HAP-1 (cell line): ENCODE results near the gene ERAL1.
"Not testable (repeated sequence)": the region's sequence is repeated elsewhere in the genome, so short reads cannot be mapped to it uniquely, and the experiment has no call there.

Experiments used
- DNase-seq, 2 experiments: peaks; one replicate each; pipeline ENCODE4 v3.0.0-alpha.2; 2016 to 2020; ENCODE audit warnings: low spot score in 2 of 2
- H3K27me3 ChIP-seq: fragments of 250-450 bp; sonication (Bioruptor Pico); 2 replicates; pipeline ENCODE4 v1.5.1; 2020; ENCODE audit warnings: low read depth, mild to moderate bottlenecking, moderate library complexity
- H3K36me3 ChIP-seq: fragments of 250-450 bp; sonication (Bioruptor Pico); replicated peaks from 2 replicates; pipeline ENCODE4 v1.5.1; 2020; ENCODE audit warnings: mild to moderate bottlenecking
- H3K4me1 ChIP-seq: fragments of 250-450 bp; sonication (Bioruptor Pico); 2 replicates; pipeline ENCODE4 v1.5.1; 2020; ENCODE audit warnings: mild to moderate bottlenecking
- H3K4me3 ChIP-seq: fragments of 250-450 bp; sonication (Bioruptor Pico); 2 replicates; pipeline ENCODE4 v1.5.1; 2020; ENCODE audit warnings: mild to moderate bottlenecking, moderate library complexity
- H3K9me3 ChIP-seq: fragments of 250-450 bp; sonication (Bioruptor Pico); 2 replicates; pipeline ENCODE4 v1.5.1; 2020; ENCODE audit warnings: mild to moderate bottlenecking, moderate library complexity
- in situ Hi-C: fragments of 300-500 bp; cut with MboI; formaldehyde crosslinking; loops from 3 replicates; pipeline ENCODE4 v1.14.3; 2020; ENCODE audit warnings: low sequenced_read_pairs, inconsistent platforms, mixed read lengths

ERAL1 gene

GRCh38 chr17:28891201-28891600 lies 36.4 kb downstream of the ERAL1 start:
- in situ Hi-C loops: no loop called here
- H3K36me3 ChIP-seq: peaks cover 13% of the 10 kb centered on the region
- H3K4me1 ChIP-seq: peaks cover 6% of the 10 kb centered on the region
- DNase-seq: no peak
- H3K9me3 ChIP-seq: no peaks in the 10 kb centered on the region
- no peak overlapping the region for H3K4me3 ChIP-seq
- no peaks in the 10 kb centered on the region for H3K27me3 ChIP-seq

- no peak for DNase-seq
- H3K4me1 ChIP-seq: peaks cover 8% of the 10 kb centered on the region
- H3K4me3 ChIP-seq: no peak overlapping the region
- no peaks in the 10 kb centered on the region for H3K9me3 ChIP-seq
- H3K36me3 ChIP-seq: peaks cover 15% of the 10 kb centered on the region
- no peaks in the 10 kb centered on the region for H3K27me3 ChIP-seq
- in situ Hi-C loops: no loop called here
Observed at GRCh38 chr17:28892024-28892423, 37.2 kb downstream of the ERAL1 start.

GRCh38 chr17:28893248-28894183 lies 38.7 kb downstream of the ERAL1 start:
- H3K4me3 ChIP-seq: not testable (repeated sequence)

GRCh38 chr17:28895794-28896447 lies 41.1 kb downstream of the ERAL1 start:
- DNase-seq: no peak
- Histone ChIP-seq H3K4me3 (peak overlapping the region; percentile 95), H3K36me3 (peaks cover 33% of the 10 kb centered on the region), H3K4me1 (peaks cover 13% of the 10 kb centered on the region), H3K9me3 (no peaks in the 10 kb centered on the region), H3K27me3 (no peaks in the 10 kb centered on the region)
- in situ Hi-C loops: loop anchor here (5.0 kb wide), 1 partner anchor 51 kb away; no protein-coding TSS in a partner anchor

More at GRCh38 chr17:28893248-28894183, 38.7 kb downstream of the ERAL1 start:
- H3K27me3 ChIP-seq, in situ Hi-C loops, DNase-seq, H3K9me3 ChIP-seq: not testable (repeated sequence)
- H3K4me1 ChIP-seq: peaks cover 13% of the 10 kb centered on the region
- peaks cover 19% of the 10 kb centered on the region for H3K36me3 ChIP-seq

GRCh38 chr17:28896491-28896883 lies 41.7 kb downstream of the ERAL1 start:
- DNase-seq: peak in 1 of 2 experiments; percentile 27
- H3K4me1 ChIP-seq: peaks cover 13% of the 10 kb centered on the region
- no peaks in the 10 kb centered on the region for H3K9me3 ChIP-seq
- H3K36me3 ChIP-seq: peaks cover 28% of the 10 kb centered on the region
- H3K27me3 ChIP-seq: no peaks in the 10 kb centered on the region
- H3K4me3 ChIP-seq: peak overlapping the region; percentile 95
- in situ Hi-C loops: loop anchor here (5.0 kb wide), 1 partner anchor 51 kb away; no protein-coding TSS in a partner anchor

- Histone ChIP-seq H3K9me3 (no peaks in the 10 kb centered on the region), H3K27me3 (no peaks in the 10 kb centered on the region), H3K4me3 (peak within 1 kb of the TSS; percentile 95), H3K36me3 (peaks cover 24% of the 10 kb centered on the region), H3K4me1 (peaks cover 17% of the 10 kb centered on the region)
- in situ Hi-C loops: loop anchor here (5.0 kb wide), 1 partner anchor 50 kb away; no protein-coding TSS in a partner anchor
- peak; percentile 65 to 83 for DNase-seq
Observed at GRCh38 chr17:28896884-28897768, 42.3 kb downstream of the ERAL1 start, which contains the start of gene FLOT2. Gene FLOT2 (minus strand): TSS chr17:28897733. CDS start chr17:28897574, 159 bp downstream.

- in situ Hi-C loops: loop anchor here (5.0 kb wide), 1 partner anchor 49 kb away; no protein-coding TSS in a partner anchor
- H3K4me1 ChIP-seq: peaks cover 17% of the 10 kb centered on the region
- no peaks in the 10 kb centered on the region for H3K9me3 ChIP-seq
- no peak for DNase-seq
- H3K36me3 ChIP-seq: peaks cover 24% of the 10 kb centered on the region
- peak overlapping the region; percentile 95 for H3K4me3 ChIP-seq
- H3K27me3 ChIP-seq: no peaks in the 10 kb centered on the region
Observed at GRCh38 chr17:28897769-28898526, 43.1 kb downstream of the ERAL1 start.

- peaks cover 24% of the 10 kb centered on the region for H3K36me3 ChIP-seq
Observed at GRCh38 chr17:28898527-28898955, 43.7 kb downstream of the ERAL1 start.

GRCh38 chr17:28899212-28899815 lies 44.5 kb downstream of the ERAL1 start:
- Histone ChIP-seq H3K4me3 (no peak overlapping the region), H3K4me1 (peaks cover 21% of the 10 kb centered on the region), H3K9me3 (no peaks in the 10 kb centered on the region), H3K27me3 (no peaks in the 10 kb centered on the region), H3K36me3 (peaks cover 24% of the 10 kb centered on the region)
- in situ Hi-C loops: loop anchor here (5.0 kb wide), 1 partner anchor 48 kb away; no protein-coding TSS in a partner anchor
- no peak for DNase-seq

More at GRCh38 chr17:28898527-28898955, 43.7 kb downstream of the ERAL1 start:
- DNase-seq: no peak
- Histone ChIP-seq H3K27me3 (no peaks in the 10 kb centered on the region), H3K9me3 (no peaks in the 10 kb centered on the region), H3K4me3 (no peak overlapping the region), H3K4me1 (peaks cover 21% of the 10 kb centered on the region)
- in situ Hi-C loops: loop anchor here (5.0 kb wide), 1 partner anchor 49 kb away; no protein-coding TSS in a partner anchor

GRCh38 chr17:28900986-28901726 lies 46.3 kb downstream of the ERAL1 start:
- Histone ChIP-seq H3K27me3 (no peaks in the 10 kb centered on the region), H3K4me3 (peak overlapping the region; percentile 66), H3K4me1 (peaks cover 16% of the 10 kb centered on the region), H3K36me3 (peaks cover 27% of the 10 kb centered on the region), H3K9me3 (no peaks in the 10 kb centered on the region)
- DNase-seq: no peak
- in situ Hi-C loops: no loop called here

- peaks cover 34% of the 10 kb centered on the region for H3K36me3 ChIP-seq
- H3K9me3 ChIP-seq: no peaks in the 10 kb centered on the region
- H3K4me3 ChIP-seq: peak overlapping the region; percentile 66
- peak; percentile 38 to 76 for DNase-seq
- in situ Hi-C loops: no loop called here
- H3K27me3 ChIP-seq: no peaks in the 10 kb centered on the region
- H3K4me1 ChIP-seq: peaks cover 13% of the 10 kb centered on the region
Observed at GRCh38 chr17:28901866-28902818, 47.3 kb downstream of the ERAL1 start.
